Gastroesophageal sphincter (tissue), 3 donors: Measurements from ENCODE around the gene YIPF2.

ENCODE experiments used
- EP300 ChIP-seq: sonication (generic); formaldehyde crosslinking; IDR thresholded peaks from one replicate; pipeline ENCODE4 v1.6.1; 2017; ENCODE audit warnings: antibody characterized with exemption, mild to moderate bottlenecking
- POLR2A ChIP-seq, 2 donors: fragments of 450-650 bp; IDR thresholded peaks; one replicate each; pipeline ENCODE4 v1.6.1; 2017; ENCODE audit warnings: antibody characterized with exemption in 2 of 2, mild to moderate bottlenecking in 2 of 2, moderate library complexity in 1 of 2
- POLR2AphosphoS5 ChIP-seq: sonication (generic); formaldehyde crosslinking; IDR thresholded peaks from one replicate; pipeline ENCODE4 v1.6.1; 2017; ENCODE audit warnings: antibody characterized with exemption
- TF ChIP-seq, protein P1 (sequence below), 4 experiments: fragments of 200-600 bp in 2 of 4; fragments of 450-650 bp in 2 of 4; sonication (generic) in 1 of 4; IDR thresholded peaks; one replicate each; pipeline ENCODE4 v1.5.1; 2017 to 2019; ENCODE audit warnings: antibody characterized with exemption in 4 of 4, mild to moderate bottlenecking in 2 of 4, moderate library complexity in 2 of 4

DNA sequence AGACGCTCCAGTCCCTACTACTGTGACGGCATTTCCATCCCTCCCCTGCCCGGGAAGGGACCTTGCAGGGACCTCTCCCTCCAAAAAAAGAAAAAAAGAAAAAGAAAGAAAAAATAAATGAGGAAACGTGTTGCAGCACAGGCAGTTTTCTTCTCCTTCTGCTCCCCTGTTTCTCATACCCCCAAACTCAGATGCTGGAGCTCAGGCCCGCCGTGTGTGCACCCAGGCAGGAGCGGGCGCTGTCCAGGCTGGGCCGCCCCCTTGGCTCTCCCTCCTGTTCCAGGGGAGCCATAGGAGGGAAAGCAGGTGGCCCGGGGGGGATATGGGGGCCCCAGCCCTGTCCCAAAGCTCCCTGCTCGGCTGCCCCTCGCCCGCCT is 5.8 kb downstream of the YIPF2 start:
- TF ChIP-seq, protein P1, sequence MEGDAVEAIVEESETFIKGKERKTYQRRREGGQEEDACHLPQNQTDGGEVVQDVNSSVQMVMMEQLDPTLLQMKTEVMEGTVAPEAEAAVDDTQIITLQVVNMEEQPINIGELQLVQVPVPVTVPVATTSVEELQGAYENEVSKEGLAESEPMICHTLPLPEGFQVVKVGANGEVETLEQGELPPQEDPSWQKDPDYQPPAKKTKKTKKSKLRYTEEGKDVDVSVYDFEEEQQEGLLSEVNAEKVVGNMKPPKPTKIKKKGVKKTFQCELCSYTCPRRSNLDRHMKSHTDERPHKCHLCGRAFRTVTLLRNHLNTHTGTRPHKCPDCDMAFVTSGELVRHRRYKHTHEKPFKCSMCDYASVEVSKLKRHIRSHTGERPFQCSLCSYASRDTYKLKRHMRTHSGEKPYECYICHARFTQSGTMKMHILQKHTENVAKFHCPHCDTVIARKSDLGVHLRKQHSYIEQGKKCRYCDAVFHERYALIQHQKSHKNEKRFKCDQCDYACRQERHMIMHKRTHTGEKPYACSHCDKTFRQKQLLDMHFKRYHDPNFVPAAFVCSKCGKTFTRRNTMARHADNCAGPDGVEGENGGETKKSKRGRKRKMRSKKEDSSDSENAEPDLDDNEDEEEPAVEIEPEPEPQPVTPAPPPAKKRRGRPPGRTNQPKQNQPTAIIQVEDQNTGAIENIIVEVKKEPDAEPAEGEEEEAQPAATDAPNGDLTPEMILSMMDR (IDR thresholded peaks at IDR 0.05) = no peak
- TF ChIP-seq EP300 (no peak), POLR2A (IDR thresholded peaks at IDR 0.05) (no peak), POLR2AphosphoS5 (no peak)
